ENCODE measurements around the gene MAG.
A peak's percentile ranks its signal among the peaks of the same experiment; 100 is the strongest.

MAG gene

DNA sequence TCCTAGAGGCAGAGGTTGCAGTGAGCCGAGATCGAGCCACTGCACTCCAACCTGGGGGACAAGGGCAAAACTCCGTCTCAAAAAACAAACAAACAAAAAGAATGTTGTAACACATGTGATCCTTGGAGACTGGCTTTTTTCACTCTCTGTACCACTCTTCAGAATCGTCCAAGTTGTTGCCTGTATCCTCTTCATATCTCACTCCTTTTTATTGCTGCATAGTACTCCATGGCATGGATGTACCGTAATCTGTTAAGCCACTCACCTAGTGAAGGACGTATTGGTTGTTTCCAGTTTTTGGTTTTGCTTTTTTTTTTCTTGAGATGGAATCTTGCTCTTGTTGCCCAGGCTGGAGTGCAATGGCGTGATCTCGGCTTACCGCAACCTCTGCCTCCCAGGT lies 30.1 kb downstream of the MAG start:
- DNase-seq (ENCODE audit: low spot score): no peak
- TF ChIP-seq, protein P1, sequence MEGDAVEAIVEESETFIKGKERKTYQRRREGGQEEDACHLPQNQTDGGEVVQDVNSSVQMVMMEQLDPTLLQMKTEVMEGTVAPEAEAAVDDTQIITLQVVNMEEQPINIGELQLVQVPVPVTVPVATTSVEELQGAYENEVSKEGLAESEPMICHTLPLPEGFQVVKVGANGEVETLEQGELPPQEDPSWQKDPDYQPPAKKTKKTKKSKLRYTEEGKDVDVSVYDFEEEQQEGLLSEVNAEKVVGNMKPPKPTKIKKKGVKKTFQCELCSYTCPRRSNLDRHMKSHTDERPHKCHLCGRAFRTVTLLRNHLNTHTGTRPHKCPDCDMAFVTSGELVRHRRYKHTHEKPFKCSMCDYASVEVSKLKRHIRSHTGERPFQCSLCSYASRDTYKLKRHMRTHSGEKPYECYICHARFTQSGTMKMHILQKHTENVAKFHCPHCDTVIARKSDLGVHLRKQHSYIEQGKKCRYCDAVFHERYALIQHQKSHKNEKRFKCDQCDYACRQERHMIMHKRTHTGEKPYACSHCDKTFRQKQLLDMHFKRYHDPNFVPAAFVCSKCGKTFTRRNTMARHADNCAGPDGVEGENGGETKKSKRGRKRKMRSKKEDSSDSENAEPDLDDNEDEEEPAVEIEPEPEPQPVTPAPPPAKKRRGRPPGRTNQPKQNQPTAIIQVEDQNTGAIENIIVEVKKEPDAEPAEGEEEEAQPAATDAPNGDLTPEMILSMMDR (IDR thresholded peaks at IDR 0.05; ENCODE audit: borderline replicate concordance, control extremely low read depth, extremely low read depth, insufficient read depth, missing control alignments): no peak
- in situ Hi-C loops (cut with MboI; ENCODE audit: low sequenced_read_pairs, unreplicated experiment): no loop called here

DNA sequence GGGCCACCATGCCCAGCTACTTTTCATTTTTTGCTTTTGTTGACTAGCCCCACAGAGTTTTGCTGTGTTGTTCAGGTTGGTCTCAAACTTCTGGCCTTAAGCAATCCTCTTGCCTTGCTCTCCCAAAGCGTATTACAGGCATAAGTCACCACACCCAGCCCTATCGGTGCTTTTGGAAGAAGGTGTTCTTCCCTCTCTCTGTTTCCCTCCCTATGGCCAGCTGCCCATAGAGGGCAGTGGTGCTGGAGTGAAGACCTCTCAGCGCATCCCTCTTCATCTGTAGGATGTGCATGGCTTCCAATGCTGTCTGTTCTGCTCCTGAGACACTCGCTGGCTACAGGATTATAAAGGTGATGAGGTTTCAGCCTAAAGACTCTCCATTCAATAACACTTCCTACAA lies 35.7 kb downstream of the MAG start:
- TF ChIP-seq, protein P1 (IDR thresholded peaks at IDR 0.05; ENCODE audit: borderline replicate concordance, control extremely low read depth, extremely low read depth, insufficient read depth, missing control alignments): peak; percentile 32
- DNase-seq (ENCODE audit: low spot score): no peak
- in situ Hi-C loops (cut with MboI; ENCODE audit: low sequenced_read_pairs, unreplicated experiment): no loop called here

DNA sequence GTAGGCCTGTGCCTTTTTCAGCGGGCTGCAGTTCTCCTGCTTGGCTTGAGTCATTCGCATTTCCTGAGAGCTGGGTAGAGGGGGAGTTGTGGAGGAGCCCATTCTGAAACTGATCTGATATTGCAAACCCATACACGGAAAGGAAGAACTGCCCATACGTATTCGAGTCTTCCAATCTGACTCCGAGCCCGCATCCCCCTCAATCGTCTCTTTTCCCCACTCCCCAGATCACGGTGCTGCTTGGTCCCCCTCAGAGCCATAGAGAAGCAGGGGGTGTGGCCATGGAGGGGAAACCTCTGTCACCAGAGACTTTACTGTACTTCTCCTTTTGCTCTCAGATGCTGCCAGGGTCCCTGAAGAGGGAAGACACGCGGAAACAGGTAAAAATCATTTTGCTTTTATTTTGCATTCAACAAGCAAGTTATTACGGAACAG lies 36.9 kb downstream of the MAG start, which contains the start of gene CD22:
Gene CD22 (plus strand): TSS at position 337 of the 435 bp plus-strand sequence. CDS start 2,854 bp downstream, outside the sequence.
- TF ChIP-seq, protein P1 (IDR thresholded peaks at IDR 0.05; ENCODE audit: borderline replicate concordance, control extremely low read depth, extremely low read depth, insufficient read depth, missing control alignments): no peak
- DNase-seq (ENCODE audit: low spot score): peak; percentile 76
- in situ Hi-C loops (cut with MboI; ENCODE audit: low sequenced_read_pairs, unreplicated experiment): no loop called here

DNA sequence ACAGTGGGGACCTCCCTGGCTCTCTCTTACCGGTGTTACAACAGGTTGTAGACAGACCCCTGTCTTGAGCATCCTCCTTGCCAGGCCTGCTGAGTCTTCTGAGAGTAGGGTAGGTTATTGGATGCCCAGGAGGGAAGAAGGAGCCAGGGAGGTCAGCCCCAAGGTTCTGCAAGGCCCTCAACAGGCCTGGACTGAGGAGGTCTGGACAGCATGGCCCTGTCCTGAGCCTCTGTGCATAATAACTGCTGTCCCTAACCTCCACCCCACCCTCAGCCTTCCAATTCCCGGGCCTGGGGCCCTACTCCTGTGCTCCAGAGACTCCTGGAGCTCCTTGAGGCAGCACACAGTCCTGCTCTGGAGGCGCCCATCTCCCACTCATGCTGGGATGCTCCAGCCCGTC lies 37.4 kb downstream of the MAG start:
- TF ChIP-seq, protein P1 (IDR thresholded peaks at IDR 0.05; ENCODE audit: borderline replicate concordance, control extremely low read depth, extremely low read depth, insufficient read depth, missing control alignments): no peak
- in situ Hi-C loops (cut with MboI; ENCODE audit: low sequenced_read_pairs, unreplicated experiment): no loop called here
- no peak for DNase-seq (ENCODE audit: low spot score)

DNA sequence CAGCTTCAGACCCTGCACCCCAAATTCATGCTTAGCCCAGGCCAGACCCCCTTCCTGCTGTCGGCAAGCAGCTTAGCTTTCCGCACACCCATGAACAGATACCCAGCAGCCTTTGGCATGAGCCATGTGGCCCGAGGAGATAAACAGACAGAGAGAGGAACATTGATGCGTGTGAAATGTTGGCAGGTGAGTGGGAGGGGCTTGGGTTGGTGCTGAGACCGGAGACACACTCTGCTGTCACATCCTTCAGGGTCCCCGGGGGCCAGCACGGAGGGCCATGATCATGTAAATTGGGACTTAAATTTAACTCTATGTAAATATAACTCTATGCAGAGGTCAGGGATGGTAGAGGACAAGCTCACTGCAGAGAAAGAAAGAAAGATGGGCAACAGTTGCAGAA lies 38.5 kb downstream of the MAG start:
- TF ChIP-seq, protein P1 (IDR thresholded peaks at IDR 0.05; ENCODE audit: borderline replicate concordance, control extremely low read depth, extremely low read depth, insufficient read depth, missing control alignments): no peak
- peak; percentile 79 for DNase-seq (ENCODE audit: low spot score)
- in situ Hi-C loops (cut with MboI; ENCODE audit: low sequenced_read_pairs, unreplicated experiment): no loop called here

DNA sequence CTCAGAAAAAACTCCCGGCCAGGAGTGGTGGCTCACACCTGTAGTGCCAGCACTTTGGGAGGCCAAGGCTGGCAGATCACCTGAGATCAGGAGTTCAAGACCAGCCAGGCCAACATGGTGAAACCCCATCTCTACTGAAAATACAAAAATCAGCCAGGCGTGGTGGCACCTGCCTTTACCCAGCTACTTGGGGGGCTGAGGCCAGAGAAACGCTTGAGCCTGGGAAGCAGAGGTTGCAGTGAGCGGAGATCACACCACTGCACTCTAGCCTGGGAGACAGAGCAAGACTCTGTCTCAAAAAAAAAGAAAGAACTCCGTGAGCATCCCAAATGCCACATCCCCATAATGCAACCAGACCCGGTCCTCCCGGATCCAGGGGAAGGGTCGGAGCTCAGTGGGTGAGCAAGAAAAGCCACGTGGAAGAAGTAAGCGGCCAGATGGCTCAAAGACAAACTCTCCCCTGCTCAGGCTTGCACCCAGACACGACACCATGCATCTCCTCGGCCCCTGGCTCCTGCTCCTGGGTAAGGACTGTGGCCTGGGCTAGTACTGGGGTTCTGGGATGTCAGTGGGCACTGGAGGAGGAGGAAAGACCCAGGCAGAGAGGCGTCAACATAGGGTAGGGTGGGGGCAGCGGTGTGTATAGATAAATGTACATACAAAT lies 39.7 kb downstream of the MAG start:
- in situ Hi-C loops (cut with MboI; ENCODE audit: low sequenced_read_pairs, unreplicated experiment): no loop called here
- DNase-seq (ENCODE audit: low spot score): no peak
- TF ChIP-seq, protein P1 (IDR thresholded peaks at IDR 0.05; ENCODE audit: borderline replicate concordance, control extremely low read depth, extremely low read depth, insufficient read depth, missing control alignments): no peak
